Spleen (tissue), 11 donors: ENCODE results near the gene RBPJL. TPM values are rescaled to one million over a fixed set of nuclear protein-coding genes. Genes with fewer than 3 reads are reported as not detected.

ENCODE experiments used
- DNase-seq: peaks from one replicate; pipeline ENCODE4 v3.0.0-alpha.2; 2020
- H3K27ac ChIP-seq, 8 donors: fragments of 200-600 bp; sonication (generic) in 7 of 8; 1 replicate in 4 of 8; 2 replicates in 4 of 8; pipeline versions ENCODE4 v1.5.0 to v1.8.0; 2016 to 2021; ENCODE audit warnings: inconsistent platforms in 4 of 8, mild to moderate bottlenecking in 4 of 8, moderate library complexity in 1 of 8
- H3K27me3 ChIP-seq, 7 donors: fragments of 200-600 bp; sonication (generic) in 6 of 7; replicated peaks in 1 of 7; 1 replicate in 4 of 7; 2 replicates in 3 of 7; pipeline versions ENCODE4 v1.5.0 to v1.8.0; 2016 to 2021; ENCODE audit warnings: inconsistent platforms in 3 of 7, mild to moderate bottlenecking in 1 of 7
- H3K36me3 ChIP-seq, 6 donors: fragments of 200-600 bp; sonication (generic) in 5 of 6; 1 replicate in 4 of 6; 2 replicates in 2 of 6; pipeline versions ENCODE4 v1.5.0 to v1.8.0; 2016 to 2021; ENCODE audit warnings: inconsistent platforms in 2 of 6
- H3K4me1 ChIP-seq, 6 donors: fragments of 200-600 bp; sonication (generic) in 5 of 6; 1 replicate in 3 of 6; 2 replicates in 3 of 6; pipeline versions ENCODE4 v1.5.0 to v1.8.0; 2016 to 2021; ENCODE audit warnings: inconsistent platforms in 3 of 6
- H3K4me3 ChIP-seq, 8 donors: fragments of 200-600 bp; sonication (generic) in 7 of 8; 1 replicate in 4 of 8; 2 replicates in 4 of 8; pipeline versions ENCODE4 v1.5.0 to v1.8.0; 2016 to 2021; ENCODE audit warnings: inconsistent platforms in 4 of 8, mild to moderate bottlenecking in 4 of 8, moderate library complexity in 2 of 8
- H3K9me3 ChIP-seq, 8 donors: fragments of 200-600 bp; sonication (generic) in 7 of 8; 1 replicate in 4 of 8; 2 replicates in 4 of 8; pipeline versions ENCODE4 v1.5.0 to v1.8.0; 2016 to 2021; ENCODE audit warnings: inconsistent platforms in 4 of 8
- CTCF ChIP-seq, 11 experiments: fragments of 200-600 bp in 7 of 11; fragments of 450-650 bp in 4 of 11; sonication (generic) in 4 of 11; IDR thresholded peaks in 8 of 11; conservative IDR thresholded peaks in 3 of 11; 1 replicate in 7 of 11; 2 replicates in 4 of 11; pipeline versions ENCODE4 v1.4.0 to v1.8.0; 2016 to 2021; ENCODE audit warnings: antibody characterized with exemption in 11 of 11, inconsistent platforms in 4 of 11, mild to moderate bottlenecking in 1 of 11
- POLR2A ChIP-seq, 3 donors: fragments of 450-650 bp; IDR thresholded peaks; one replicate each; pipeline ENCODE4 v1.5.1; 2017; ENCODE audit warnings: antibody characterized with exemption in 3 of 3, mild to moderate bottlenecking in 1 of 3
- POLR2AphosphoS5 ChIP-seq, 3 donors: sonication (generic); formaldehyde crosslinking; IDR thresholded peaks; one replicate each; pipeline ENCODE4 v1.5.1; 2017; ENCODE audit warnings: antibody characterized with exemption in 3 of 3
- WGBS, 5 donors: extraction: QIAGEN DNeasy Blood & Tissue Kit in 3 of 5; methylation state at CpG; one replicate each; pipeline versions ENCODE4 v1.1.5 to v1.1.7; 2013 to 2018; 5-methylcytosine and 5-hydroxymethylcytosine counted together
- intact Hi-C: fragments of 100-400 bp; cut with DNase I; formaldehyde crosslinking; loops from one replicate; pipeline ENCODE4 v1.15.0; 2023; ENCODE audit warnings: low total_unique reads
- polyA plus RNA-seq, 3 donors: library from polyadenylated mRNA; stranded (reverse); fragments of 200-250 nt; gene quantifications; one replicate each; pipeline ENCODE4 v1.2.1, GENCODE V29; 2013
- total RNA-seq, 7 donors: library from RNA; depleted of rRNA in 3 of 7; stranded (reverse); fragments of >200 nt in 3 of 7; fragmentation: NEBNext Ultra II Directional in 4 of 7; extraction: Animal tissue kit (Norgen Biotek cat#: 25700) in 4 of 7; gene quantifications; one replicate each; pipeline versions ENCODE4 v1.1.0 to v1.2.1, GENCODE V29; 2016 to 2021
- donor health status: healthy with polysubstance abuse.
- donor health status: DM: no; HTN: no; CAD: no; lungs with moderate emphysema.
- donor health status: DM: no; HTN: no; CAD: no.
- donor health status: Bipolar disorder and iron deficiency.
- donor health status: healthy.
- donor health status: DM: no; HTN: no; CAD: no.
- donor health status: DM: yes; HTN: yes; CAD: no.

RBPJL gene
- total and polyA plus RNA-seq, 10 donors, result 0.05 to 0.09 TPM; not detected in 8

GRCh38 chr20:45303586-45304463 lies 2.8 kb upstream of the RBPJL start:
- TF ChIP-seq POLR2A (IDR thresholded peaks at IDR 0.05) (no peak), CTCF (IDR thresholded peaks at IDR 0.05 in 8 of 11, conservative IDR thresholded peaks at IDR 0.05 in 3 of 11) (no peak), POLR2AphosphoS5 (IDR thresholded peaks at IDR 0.05) (no peak)
- Histone ChIP-seq H3K4me3 (no peak overlapping the region), H3K27ac (no peak overlapping the region), H3K27me3 (peaks cover 0 to 73% (median 26%) of the 10 kb centered on the region in 7 donors), H3K4me1 (peaks cover 0 to 8% (median 5%) of the 10 kb centered on the region in 6 donors), H3K36me3 (no peaks in the 10 kb centered on the region), H3K9me3 (no peaks in the 10 kb centered on the region)
- DNase-seq, result no peak
- WGBS, 5 donors, result 48 to 66% (median 63%) methylated on average over 32 to 47 of the region's 47 CpGs
- intact Hi-C loops, result no loop called here

- Histone ChIP-seq H3K27ac (no peak overlapping the region), H3K4me1 (peaks cover 0 to 8% (median 5%) of the 10 kb centered on the region in 6 donors), H3K4me3 (no peak overlapping the region), H3K9me3 (no peaks in the 10 kb centered on the region), H3K36me3 (no peaks in the 10 kb centered on the region), H3K27me3 (peaks cover 0 to 69% (median 26%) of the 10 kb centered on the region in 7 donors)
- intact Hi-C loops, result no loop called here
- no peak for DNase-seq
- WGBS, 5 donors, result 64 to 89% (median 75%) methylated on average over 32 to 43 of the region's 43 CpGs
- TF ChIP-seq CTCF (IDR thresholded peaks at IDR 0.05 in 8 of 11, conservative IDR thresholded peaks at IDR 0.05 in 3 of 11) (no peak), POLR2A (IDR thresholded peaks at IDR 0.05) (no peak), POLR2AphosphoS5 (IDR thresholded peaks at IDR 0.05) (no peak)
Measured at GRCh38 chr20:45304464-45304999, 2.1 kb upstream of the RBPJL start.

GRCh38 chr20:45305262-45305661 lies 1.4 kb upstream of the RBPJL start:
- DNase-seq, result no peak
- Histone ChIP-seq H3K4me3 (no peak overlapping the region), H3K27me3 (peaks cover 0 to 69% (median 26%) of the 10 kb centered on the region in 7 donors), H3K27ac (no peak overlapping the region), H3K9me3 (no peaks in the 10 kb centered on the region), H3K36me3 (no peaks in the 10 kb centered on the region), H3K4me1 (peaks cover 0 to 8% (median 5%) of the 10 kb centered on the region in 6 donors)
- intact Hi-C loops, result no loop called here
- WGBS, 5 donors, result 60 to 64% (median 62%) methylated on average over 4 of the region's 4 CpGs
- TF ChIP-seq POLR2A (IDR thresholded peaks at IDR 0.05), result no peak
- TF ChIP-seq POLR2AphosphoS5 (IDR thresholded peaks at IDR 0.05), result no peak
- TF ChIP-seq CTCF (IDR thresholded peaks at IDR 0.05 in 8 of 11, conservative IDR thresholded peaks at IDR 0.05 in 3 of 11), result no peak

GRCh38 chr20:45307076-45307640 lies 518 bp downstream of the RBPJL start:
- Histone ChIP-seq H3K4me1 (peaks cover 0 to 20% (median 15%) of the 10 kb centered on the region in 6 donors), H3K4me3 (no peak overlapping the region), H3K27ac (no peak overlapping the region), H3K27me3 (peaks cover 0 to 79% (median 37%) of the 10 kb centered on the region in 7 donors), H3K9me3 (no peaks in the 10 kb centered on the region), H3K36me3 (no peaks in the 10 kb centered on the region)
- intact Hi-C loops, result no loop called here
- TF ChIP-seq CTCF (IDR thresholded peaks at IDR 0.05 in 8 of 11, conservative IDR thresholded peaks at IDR 0.05 in 3 of 11), result no peak
- TF ChIP-seq POLR2A (IDR thresholded peaks at IDR 0.05), result no peak
- no peak for TF ChIP-seq POLR2AphosphoS5 (IDR thresholded peaks at IDR 0.05)
- WGBS, 5 donors, result 33 to 46% (median 42%) methylated on average over 16 of the region's 16 CpGs
- no peak for DNase-seq
